Measurements from ENCODE around the gene TENM3.
A peak's percentile ranks its signal among the peaks of the same experiment; 100 is the strongest.

Gene TENM3

DNA sequence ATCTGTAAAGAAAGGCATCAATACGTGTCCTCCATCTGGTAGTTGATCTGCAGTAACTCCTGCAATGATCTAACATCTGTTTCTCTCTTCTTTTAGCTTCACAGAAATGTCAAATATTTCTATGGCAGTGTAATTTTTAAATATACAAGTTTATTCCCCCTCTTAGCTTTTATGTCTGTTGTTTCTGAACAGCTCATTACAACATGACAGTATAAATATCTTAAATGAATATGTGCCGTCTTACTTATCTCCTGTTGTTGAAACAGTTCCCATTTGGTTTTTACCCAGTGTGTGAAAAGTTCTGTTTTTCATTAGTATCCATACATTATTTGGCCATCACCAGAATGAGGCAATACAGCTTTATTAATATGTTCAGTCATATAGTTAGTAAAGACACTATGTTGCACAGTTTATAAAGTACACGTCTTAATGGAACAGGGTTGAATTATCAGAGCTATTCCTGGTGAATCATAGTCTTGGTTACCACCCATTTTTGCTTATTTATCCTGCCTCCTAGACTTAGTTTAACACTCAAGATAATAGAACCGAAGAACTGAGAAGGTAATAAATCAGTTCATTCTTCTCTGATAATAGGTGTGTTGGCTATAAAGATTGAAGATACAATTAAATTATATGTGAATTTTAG lies 321.6 kb downstream of the TENM3 start:
- no peak for DNase-seq (ENCODE audit: low spot score)

DNA sequence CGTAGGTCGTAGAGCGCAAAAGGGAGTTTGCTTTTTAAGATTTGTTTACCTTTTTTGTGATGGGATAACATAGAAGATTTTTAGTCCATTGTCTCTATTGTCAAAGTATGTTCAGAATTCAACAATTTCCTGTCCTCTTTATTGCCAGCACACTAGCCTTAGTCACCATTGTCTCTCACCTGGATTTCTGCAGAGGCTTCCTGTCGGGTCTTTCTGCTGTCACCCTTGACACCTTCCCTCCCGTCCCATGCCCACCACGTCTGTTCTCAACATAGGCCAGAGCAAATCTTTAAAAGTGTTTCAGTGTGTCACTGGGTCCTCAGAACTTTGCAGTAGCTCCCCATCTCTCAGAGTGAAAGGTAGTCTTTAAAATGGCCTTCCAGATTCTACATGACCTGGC lies 323.9 kb downstream of the TENM3 start:
- no peak for DNase-seq (ENCODE audit: low spot score)

DNA sequence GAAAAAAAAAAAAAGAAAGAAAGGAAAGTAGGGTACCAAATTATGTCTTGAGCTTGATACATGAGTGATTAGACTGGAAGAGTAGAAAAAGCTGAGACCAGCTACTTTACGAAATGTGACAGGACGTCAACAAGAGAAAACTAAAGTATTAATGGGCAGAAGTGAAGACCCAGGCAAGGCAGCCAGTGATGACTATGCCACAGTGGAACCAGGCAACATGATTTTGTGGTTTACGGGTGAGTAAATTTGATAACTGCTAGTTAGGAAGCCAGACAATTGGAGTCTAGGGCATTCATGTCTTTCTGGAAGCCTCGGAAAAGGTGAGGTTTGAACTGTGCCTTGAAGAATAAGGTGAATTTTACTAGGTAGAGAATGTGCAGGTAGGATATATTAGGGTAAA lies 326.4 kb downstream of the TENM3 start:
- DNase-seq (ENCODE audit: low spot score), result no peak

DNA sequence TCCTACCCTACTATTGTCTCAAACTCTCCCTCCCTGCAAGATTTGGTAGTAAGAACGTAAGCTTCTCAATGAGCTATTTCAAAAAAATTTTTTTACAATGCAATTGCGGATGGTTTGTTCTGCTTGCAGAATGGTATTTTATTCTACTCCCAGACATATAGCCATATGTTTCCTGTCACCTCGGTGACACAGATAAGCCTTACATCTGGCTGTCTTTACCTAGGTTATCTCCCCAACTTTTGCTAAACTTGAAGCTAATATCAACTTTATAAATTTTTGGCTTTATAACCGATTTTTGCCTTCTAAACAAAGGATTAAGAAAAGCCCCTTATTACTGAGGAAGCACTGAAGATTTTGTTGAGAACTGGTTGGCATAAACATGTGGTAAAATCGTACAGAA lies 331.5 kb downstream of the TENM3 start:
- no peak for DNase-seq (ENCODE audit: low spot score)

DNA sequence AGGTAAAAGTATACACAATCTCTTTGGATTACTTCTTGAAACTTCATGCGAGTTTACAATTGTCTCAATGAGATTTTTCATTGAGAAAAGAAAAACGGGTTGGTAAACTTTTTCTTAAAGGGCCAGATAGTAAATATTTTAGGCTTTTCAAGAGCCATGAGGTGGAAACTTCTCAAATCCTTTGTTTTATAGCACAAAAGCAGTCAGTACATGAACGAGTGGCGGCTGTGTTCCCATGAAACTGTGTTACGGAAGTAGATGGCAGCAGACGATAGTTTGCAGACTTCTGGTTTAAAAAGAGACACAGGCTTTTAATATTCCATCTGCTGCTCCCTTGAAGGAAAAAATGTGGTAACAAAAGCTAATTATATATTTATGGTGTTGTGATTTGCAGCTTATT lies 332.0 kb downstream of the TENM3 start:
- DNase-seq (ENCODE audit: low spot score), result no peak

DNA sequence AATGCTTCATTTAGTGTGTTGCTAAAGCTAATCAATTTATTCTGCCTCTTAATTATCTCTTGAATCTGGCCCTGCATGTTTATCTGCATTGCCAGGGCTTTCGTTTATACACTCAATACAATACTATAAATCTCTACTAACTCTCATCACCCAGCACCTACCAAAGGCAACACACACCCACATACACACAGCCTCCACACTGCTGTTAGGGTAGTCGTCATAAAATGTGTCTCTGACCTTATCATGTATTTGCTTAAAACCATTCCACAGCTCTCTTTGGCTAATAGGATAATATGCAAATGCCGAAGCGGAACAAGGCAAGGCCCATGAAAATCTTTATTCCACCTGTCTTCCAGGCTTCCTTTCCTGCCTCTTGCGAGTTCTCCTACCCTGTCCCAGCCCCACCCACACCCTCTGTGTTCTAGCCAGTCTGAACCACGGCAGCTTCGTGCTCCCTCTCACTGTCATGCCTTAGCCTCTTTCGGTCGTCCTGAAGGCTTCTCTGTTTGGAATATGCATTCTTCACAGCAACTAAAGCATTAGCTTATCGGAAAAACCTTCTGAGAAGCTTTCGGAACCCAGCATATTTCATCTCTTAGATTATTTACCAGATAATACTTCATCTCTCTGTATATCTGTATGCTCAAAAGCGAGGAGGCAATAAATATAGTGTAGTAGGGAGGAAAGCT lies 333.5 kb downstream of the TENM3 start:
- no peak for DNase-seq (ENCODE audit: low spot score)

DNA sequence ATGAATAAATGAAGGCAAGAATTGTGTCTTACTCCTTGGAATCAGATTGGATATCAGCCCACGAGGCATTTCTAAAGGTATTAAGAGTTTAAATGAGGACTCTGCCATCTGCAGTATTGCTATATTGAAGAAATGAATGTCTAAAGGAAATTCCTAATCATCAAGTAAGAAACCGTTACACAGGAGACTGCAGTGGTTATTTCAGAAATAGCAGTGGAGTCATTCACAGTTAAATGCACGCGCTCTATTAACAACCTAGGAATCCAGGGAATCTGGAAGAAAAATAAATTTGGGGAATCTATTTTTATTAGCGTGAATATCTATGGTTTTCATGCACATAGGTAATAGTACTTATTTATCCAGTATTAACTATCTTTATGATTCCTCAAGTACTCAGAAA lies 334.2 kb downstream of the TENM3 start:
- DNase-seq (ENCODE audit: low spot score), result no peak

DNA sequence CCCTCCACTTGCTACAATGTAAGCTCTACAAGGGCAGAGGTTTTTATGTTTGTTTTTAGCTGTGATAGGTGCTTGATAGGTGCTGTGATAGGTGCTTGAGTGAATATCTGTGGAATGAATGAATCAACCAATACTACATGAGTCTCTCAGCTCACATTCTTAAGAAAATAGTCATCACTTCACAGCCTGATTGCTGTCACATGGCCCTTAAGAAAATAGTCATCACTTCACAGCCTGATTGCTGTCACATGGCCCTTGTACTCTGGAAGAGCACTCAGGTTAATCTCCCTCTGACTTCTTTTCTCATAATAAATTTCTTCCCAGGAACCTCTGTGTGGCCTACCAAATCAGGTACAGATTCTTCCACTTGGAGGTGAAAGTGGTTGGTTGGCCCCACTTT lies 335.2 kb downstream of the TENM3 start:
- peak; percentile 51 for DNase-seq (ENCODE audit: low spot score)

DNA sequence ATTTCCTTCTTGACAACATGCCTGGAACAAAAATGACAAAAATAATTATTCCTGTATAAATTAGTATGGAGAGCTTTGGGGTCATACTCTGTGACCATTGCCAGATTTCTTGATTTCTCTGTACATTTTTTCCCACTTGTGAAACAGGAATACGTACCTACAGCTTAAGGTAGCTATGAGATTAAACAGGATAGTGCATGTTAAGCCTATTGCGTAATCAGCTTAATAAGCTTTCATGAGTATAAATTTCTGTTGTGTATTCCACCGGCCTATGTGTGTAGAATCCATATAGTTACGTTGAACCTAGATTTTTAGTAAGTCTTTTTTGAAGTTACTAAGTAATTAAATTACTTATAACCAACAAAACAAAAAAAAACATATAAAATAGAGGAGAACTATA lies 339.0 kb downstream of the TENM3 start:
- no peak for DNase-seq (ENCODE audit: low spot score)

DNA sequence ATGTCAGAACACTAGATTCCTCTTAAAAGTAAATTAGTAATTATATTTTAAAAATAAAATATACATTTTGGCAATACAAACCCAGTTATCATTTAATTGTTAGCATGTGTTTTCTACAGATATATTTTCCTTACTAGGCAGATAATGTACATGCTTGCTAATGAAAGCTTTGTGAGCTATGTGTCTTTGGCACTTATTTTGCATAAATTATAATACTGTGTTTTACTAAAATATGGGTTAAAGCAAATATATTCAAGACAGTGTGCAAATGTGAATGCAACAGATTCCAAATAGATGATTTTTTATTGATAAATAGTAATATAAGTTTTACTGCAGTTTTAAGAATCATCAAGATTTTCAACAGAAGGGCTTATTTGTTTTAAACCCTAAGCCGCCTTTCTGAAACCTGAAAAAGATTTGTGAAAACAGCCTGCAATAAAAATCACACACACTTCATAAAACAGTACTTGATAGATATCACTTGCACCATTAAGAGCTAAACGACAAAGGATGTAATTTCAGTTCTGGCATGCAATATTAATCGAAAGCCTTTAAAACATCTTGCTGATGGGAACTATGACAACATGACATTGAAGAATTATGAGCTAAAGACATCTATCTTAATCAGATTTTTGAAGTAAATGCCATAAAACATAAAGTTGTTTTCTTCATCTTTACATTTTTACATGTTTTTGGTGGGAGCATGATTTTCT lies 340.7 kb downstream of the TENM3 start:
- DNase-seq (ENCODE audit: low spot score), result no peak

DNA sequence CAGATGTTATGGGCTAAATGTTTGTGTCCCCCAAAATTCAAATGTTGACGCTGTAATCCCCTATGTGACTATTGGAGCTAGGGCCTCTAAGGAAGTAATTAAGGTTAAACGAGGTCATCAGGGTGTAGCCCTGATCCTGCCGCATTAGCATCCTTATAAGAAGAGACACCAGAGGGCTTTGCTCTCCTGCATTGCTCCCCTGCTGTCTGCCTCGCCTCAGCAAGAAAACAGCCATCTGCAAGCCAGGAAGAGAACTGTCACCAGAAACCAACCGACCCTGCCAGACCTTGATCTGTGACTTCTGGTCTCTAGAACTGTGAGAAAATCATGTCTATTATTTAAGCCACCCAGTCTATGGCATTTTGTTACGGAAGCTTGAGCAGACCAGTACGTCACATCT lies 342.1 kb downstream of the TENM3 start:
- DNase-seq (ENCODE audit: low spot score), result no peak

DNA sequence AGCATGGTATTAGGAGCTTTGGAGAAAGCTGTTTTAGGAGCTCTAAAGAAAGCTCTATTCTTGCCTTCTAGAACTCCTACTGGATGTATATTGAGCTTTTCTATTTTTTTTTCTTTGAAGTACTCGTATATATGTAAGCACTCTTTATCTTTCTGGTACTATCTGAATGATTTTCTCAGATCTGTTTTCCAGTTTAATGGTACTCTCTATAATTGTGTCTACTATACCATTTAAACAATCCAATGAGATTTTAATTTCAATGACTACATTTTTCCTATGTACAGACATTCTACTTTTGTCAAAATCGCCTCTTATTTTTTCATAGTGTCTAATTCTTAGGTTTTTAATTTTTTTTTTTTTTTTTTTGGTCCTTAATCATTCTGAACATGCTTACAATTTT lies 345.9 kb downstream of the TENM3 start:
- no peak for DNase-seq (ENCODE audit: low spot score)

DNA sequence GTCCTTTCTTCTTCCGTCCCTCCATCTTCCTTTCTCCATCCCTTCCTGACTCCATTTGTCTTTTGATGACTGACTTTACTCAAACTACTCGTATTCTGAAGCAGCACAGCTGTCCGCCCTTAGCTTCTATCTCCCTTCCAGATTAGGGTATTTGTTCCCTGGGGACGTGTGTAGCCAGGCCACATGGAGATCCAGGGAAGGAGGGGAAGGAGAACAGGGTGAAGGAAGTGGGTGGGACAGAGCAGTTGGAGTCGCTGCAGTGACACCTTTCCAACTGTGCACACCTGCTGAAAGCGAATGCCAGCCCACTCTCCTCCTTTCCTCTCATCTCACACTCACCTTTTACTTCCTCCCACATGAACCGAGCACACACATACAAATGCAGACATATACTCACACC lies 350.2 kb downstream of the TENM3 start:
- no peak for DNase-seq (ENCODE audit: low spot score)

DNA sequence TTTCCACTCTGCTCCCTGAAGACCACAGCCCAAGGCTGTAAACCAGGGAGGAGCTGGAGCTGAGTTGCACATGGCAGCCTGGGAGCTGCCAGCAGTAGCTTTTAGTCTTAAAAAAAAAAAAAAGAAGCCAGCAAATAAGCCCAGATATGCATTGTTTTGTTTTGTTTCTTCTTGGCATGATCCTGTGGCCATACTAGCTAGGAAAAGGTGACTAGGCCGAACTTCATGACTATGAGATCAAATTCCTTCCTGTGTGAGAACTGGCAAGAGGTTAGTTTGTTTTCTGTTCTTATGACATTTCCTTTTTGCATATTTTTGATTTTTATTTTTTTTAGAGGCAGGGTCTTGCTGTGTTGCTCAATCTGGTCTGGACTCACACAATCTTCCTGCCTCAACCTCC lies 350.7 kb downstream of the TENM3 start:
- DNase-seq (ENCODE audit: low spot score), result no peak

DNA sequence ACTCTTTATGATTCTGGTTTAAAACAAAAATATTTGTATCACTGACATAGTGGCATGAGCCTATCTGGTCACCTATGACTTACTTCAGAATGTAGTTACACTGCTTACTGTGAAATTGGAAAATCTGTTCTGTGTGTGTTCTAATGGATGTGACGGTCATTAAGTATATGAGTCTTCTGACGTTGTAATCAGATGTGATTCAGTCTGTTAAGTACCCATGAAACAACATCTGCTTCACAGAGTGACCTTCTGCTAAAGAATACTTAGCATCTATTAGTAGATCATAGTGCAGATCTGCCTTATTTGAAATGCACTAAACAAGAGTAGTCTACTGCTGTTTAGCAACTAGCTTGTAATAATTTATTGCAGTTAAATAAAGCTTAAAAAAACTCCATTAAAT lies 356.9 kb downstream of the TENM3 start:
- no peak for DNase-seq (ENCODE audit: low spot score)

DNA sequence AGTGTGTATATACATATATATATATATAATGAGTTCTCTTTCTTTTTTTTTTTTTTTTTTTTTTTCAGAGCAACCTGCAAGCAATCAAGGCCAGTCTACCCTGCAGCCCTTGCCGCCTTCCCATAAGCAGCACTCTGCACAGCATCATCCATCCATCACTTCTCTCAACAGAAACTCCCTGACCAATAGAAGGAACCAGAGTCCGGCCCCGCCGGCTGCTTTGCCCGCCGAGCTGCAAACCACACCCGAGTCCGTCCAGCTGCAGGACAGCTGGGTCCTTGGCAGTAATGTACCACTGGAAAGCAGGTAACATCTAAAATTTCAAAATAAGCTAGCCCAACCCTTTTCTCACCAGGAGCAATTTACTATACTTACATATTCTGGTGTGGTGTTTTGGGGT lies 357.7 kb downstream of the TENM3 start:
- no peak for DNase-seq (ENCODE audit: low spot score)

DNA sequence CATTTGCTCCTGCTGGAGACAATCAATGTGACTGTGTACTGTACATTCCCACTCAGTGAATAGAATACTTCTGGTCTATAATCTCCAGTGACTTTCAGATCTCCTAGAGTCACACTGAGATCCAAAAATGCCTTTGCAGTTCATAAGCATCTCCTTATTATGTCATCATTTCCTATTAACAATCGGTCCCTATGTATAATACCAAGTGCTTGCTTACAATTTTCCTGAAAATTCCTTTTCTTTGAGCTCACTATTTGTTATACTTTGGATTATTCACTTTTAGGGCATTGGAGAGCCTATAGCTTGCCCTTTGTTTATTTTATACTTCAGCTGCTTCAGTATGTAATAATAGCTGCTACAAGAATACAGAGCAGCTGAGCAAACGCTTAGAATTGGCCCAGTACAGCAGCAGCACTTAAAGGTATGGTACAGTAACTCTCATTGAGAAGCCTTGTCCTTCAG lies 361.0 kb downstream of the TENM3 start:
- DNase-seq (ENCODE audit: low spot score), result no peak

DNA sequence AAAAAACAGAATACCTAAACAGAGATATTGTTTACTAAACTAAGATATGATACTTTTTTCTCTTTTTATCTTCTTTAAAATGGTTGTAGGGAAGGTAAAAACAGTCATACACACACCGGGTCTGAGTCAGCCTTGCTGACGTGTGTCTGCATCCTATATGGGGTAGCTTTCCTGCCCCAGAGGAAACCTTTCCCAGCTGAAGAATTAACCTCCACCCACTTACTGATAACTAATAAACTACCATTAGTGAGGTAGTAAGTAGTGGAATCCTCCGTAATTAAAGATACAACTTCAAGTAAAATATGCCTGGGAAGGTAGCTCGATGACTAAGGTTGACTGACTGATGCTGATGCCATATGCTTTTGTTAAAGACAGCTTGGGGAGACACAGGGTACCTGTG lies 361.8 kb downstream of the TENM3 start:
- no peak for DNase-seq (ENCODE audit: low spot score)

DNA sequence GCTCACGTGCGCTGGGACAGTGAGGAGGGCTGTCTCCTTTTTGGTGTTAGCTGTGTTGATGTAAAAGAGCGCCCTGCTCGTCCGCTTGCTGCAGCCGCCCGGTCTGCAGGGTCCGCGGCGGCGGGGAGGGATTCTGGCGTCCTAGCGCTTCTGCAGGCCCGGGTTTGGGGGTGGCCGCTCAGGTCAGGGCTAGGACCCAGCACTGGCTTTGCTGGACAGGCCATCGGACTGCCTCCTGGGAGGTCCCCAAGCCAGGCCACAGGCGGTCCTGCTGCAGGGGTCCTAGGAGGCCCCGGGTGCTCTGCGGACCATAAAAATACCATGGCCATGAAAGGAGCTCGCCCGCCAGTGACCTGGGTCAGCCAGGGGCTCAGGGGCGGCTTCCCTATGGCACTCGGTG lies 365.3 kb downstream of the TENM3 start:
- no peak for DNase-seq (ENCODE audit: low spot score)

DNA sequence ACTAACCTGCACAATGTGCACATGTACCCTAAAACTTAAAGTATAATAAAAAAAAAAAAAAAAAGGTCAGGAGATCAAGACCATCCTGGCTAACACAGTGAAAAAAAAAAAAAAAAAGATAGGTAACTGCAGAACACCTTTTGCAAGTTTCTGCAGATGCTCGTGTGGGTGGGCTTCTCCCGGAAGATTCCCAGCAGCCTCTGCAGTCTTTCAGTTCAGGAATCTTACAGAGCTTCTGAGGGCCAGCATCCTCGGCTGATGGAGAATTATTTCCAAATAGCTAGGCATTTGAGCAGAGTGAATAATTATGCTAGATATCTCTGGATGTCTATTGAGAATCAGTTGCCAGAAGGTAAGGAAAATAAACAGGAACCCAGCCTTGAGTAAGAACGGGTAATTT lies 373.3 kb downstream of the TENM3 start:
- DNase-seq (ENCODE audit: low spot score), result no peak

DNA sequence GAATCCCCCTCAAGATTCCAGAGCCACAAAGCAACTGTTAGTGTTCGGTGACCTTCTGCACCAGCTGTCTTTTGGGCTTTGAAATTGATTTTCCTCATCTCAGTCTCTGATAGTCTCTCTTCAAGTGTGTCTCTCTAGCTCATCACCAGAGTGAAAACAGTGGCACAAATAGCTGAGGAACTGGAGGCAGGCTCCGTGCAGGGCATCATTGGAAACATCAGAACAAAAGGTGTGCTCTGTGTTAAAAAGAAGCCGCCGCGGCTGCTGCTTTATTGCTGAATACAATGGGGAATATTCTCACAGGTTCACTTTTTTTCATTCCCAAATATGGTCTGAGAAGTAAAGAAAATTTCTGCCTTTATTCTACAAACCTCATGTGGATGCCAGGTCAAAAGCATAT lies 376.5 kb downstream of the TENM3 start:
- no peak for DNase-seq (ENCODE audit: low spot score)

DNA sequence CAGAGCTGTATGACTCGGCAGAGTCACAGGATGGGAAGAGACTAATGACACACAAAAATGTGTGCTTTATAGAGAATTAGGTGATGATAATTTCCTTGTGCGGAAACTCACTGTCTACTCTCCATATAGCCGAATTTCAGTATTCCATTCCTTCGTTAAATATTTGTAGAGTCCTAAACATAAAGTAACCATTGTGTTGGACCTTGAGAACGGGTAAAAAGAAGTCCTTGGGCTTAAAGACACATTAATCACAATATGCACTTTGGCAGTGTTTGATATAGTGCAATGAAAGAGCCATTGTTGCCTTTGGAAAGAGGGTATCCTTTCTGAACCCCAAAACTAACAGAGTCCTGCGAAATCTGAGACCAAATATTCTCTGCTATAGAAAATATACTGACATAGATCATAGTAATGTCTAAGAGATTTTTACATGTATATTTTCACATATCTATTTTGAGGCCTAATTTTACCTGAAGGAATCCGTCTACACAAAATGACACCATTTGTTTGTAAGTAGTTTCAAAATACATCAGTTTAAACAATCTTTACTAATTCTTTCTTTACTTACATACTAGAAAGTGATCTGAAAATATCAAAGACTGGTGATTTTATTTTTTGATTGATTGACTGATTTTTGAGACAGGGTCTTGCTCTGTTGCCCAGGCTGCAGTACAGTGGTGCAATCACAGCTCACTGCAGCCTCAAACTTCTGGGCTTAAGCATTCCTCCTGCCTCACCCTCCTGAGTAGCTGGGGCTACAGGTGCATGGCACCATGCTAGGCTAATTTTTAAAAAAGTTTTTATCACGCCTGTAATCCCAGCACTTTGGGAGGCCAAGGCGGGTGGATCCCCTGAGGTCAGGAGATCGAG lies 377.1 kb downstream of the TENM3 start:
- no peak for DNase-seq (ENCODE audit: low spot score)

DNA sequence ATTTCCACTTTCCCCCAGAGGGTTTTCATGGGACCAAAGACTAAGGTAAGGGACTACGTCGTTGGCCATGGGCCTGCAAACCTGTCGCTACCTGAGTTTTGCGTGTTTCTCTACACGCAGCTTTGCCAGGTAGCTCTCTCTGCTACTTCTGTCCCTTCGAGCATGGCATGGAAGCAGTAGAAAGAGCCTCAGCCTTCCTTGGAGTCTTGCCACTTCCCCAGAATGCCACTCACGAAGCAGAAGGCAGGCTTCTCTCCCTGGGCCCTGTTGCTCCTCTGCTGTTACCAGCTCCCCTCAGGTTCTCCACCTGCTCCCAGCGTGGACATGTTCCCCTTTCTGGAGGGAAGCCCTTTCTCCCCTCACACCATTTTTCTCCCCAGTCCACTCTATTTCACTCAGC lies 381.1 kb downstream of the TENM3 start:
- no peak for DNase-seq (ENCODE audit: low spot score)

All from LoVo (cell line).